Neural progenitor cell (in vitro differentiated cells): ENCODE data around the gene GSK3A.

Experiments
- EZH2 ChIP-seq: fragments of 200-600 bp; sonication (generic); IDR thresholded peaks from 2 replicates; pipeline ENCODE4 v1.6.1; 2017; ENCODE audit warnings: antibody characterized with exemption, mild to moderate bottlenecking, moderate library complexity
- EZH2phosphoT487 ChIP-seq: fragments of 200-600 bp; sonication (generic); IDR thresholded peaks from 2 replicates; pipeline ENCODE4 v1.6.1; 2017; ENCODE audit warnings: antibody characterized with exemption
- TF ChIP-seq, protein P1 (sequence below): fragments of 200-600 bp; sonication (generic); IDR thresholded peaks from 2 replicates; pipeline ENCODE4 v1.5.1; 2017; ENCODE audit warnings: antibody characterized with exemption, mild to moderate bottlenecking

- TF ChIP-seq, protein P1, sequence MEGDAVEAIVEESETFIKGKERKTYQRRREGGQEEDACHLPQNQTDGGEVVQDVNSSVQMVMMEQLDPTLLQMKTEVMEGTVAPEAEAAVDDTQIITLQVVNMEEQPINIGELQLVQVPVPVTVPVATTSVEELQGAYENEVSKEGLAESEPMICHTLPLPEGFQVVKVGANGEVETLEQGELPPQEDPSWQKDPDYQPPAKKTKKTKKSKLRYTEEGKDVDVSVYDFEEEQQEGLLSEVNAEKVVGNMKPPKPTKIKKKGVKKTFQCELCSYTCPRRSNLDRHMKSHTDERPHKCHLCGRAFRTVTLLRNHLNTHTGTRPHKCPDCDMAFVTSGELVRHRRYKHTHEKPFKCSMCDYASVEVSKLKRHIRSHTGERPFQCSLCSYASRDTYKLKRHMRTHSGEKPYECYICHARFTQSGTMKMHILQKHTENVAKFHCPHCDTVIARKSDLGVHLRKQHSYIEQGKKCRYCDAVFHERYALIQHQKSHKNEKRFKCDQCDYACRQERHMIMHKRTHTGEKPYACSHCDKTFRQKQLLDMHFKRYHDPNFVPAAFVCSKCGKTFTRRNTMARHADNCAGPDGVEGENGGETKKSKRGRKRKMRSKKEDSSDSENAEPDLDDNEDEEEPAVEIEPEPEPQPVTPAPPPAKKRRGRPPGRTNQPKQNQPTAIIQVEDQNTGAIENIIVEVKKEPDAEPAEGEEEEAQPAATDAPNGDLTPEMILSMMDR, result no peak
- TF ChIP-seq EZH2 (no peak), EZH2phosphoT487 (no peak)
Observed at GRCh38 chr19:42217520-42218437, 24.6 kb downstream of the GSK3A start, which contains the start of gene DEDD2.
